IMR-90 (cell line): ENCODE measurements around the gene EPN1. TPM values are rescaled to one million over a fixed set of nuclear protein-coding genes. Genes with fewer than 3 reads are reported as not detected.

Experiments used
- ATAC-seq: fragments of 200-7000 bp; cut with Tn5 transposase; 2 replicates; pipeline ENCODE4 v1.9.1; 2020; ENCODE audit warnings: low read depth, mild to moderate bottlenecking, moderate library complexity
- BruUV-seq: library from RNA; stranded (reverse); fragments of 400-500 nt; replicated peaks from 2 replicates; lab custom pipeline; 2021; lab: Mats Ljungman, UMichigan
- CTCF ChIA-PET: fragments of 300-600 bp; formaldehyde crosslinking; extraction: SDS; loops from one replicate; lab custom pipeline; 2021; ENCODE audit warnings: antibody characterized with exemption; lab: Yijun Ruan, JAX
- POLR2A ChIA-PET: fragments of 300-600 bp; sonication (Branson Sonifier 250); formaldehyde crosslinking; loops from one replicate; lab custom pipeline; 2022; ENCODE audit warnings: antibody characterized with exemption; ENCODE audit not compliant: unreplicated experiment; lab: Charles Lee
- DNase-seq: peaks from one replicate; pipeline ENCODE4 v3.0.0; 2013
- H2AFZ ChIP-seq: replicated peaks from 2 replicates; pipeline ENCODE3; 2013; ENCODE audit warnings: low read length, mild to moderate bottlenecking; ENCODE audit not compliant: poor library complexity
- H2AK5ac ChIP-seq: 2 replicates; pipeline ENCODE4 v1.6.1; 2013; ENCODE audit warnings: low read depth, low read length, inconsistent platforms
- H2AK9ac ChIP-seq: replicated peaks from 2 replicates; pipeline ENCODE3; 2013; ENCODE audit warnings: mild to moderate bottlenecking, low read depth, low read length, moderate library complexity; ENCODE audit not compliant: poor library complexity
- H2BK120ac ChIP-seq: 2 replicates; pipeline ENCODE4 v1.6.1; 2013; ENCODE audit warnings: low read depth, low read length, inconsistent platforms
- H2BK15ac ChIP-seq: 3 replicates; pipeline ENCODE4 v1.6.1; 2013; ENCODE audit warnings: low read depth, low read length, inconsistent platforms
- H2BK20ac ChIP-seq: 2 replicates; pipeline ENCODE4 v1.6.1; 2013; ENCODE audit warnings: low read depth, mild to moderate bottlenecking, inconsistent platforms, low read length, moderate library complexity
- H2BK5ac ChIP-seq: 2 replicates; pipeline ENCODE4 v1.6.1; 2013; ENCODE audit warnings: mild to moderate bottlenecking, low read depth, low read length, inconsistent platforms; ENCODE audit not compliant: poor library complexity, severe bottlenecking
- H3K14ac ChIP-seq: replicated peaks from 2 replicates; pipeline ENCODE4 v1.6.1; 2013; ENCODE audit warnings: low read depth, low read length, inconsistent platforms
- H3K18ac ChIP-seq: 2 replicates; pipeline ENCODE4 v1.6.1; 2013; ENCODE audit warnings: low read depth, low read length, control low read depth
- H3K23ac ChIP-seq: 2 replicates; pipeline ENCODE4 v1.6.1; 2013; ENCODE audit warnings: low read depth, low read length, inconsistent platforms
- H3K27ac ChIP-seq: 2 replicates; pipeline ENCODE4 v1.5.1; 2013; ENCODE audit warnings: mild to moderate bottlenecking, control low read depth, low read length; ENCODE audit not compliant: insufficient read depth
- H3K27me3 ChIP-seq: 2 replicates; pipeline ENCODE4 v1.6.1; 2013; ENCODE audit warnings: low read length; ENCODE audit not compliant: control insufficient read depth, insufficient read depth
- H3K36me3 ChIP-seq: 2 replicates; pipeline ENCODE4 v1.6.1; 2013; ENCODE audit warnings: low read length, mixed read lengths; ENCODE audit not compliant: control insufficient read depth, insufficient read depth
- H3K4ac ChIP-seq: 2 replicates; pipeline ENCODE4 v1.6.1; 2013; ENCODE audit warnings: low read depth, low read length, inconsistent platforms
- H3K4me1 ChIP-seq: 2 replicates; pipeline ENCODE4 v1.6.1; 2013; ENCODE audit warnings: low read length, mixed read lengths; ENCODE audit not compliant: control insufficient read depth, insufficient read depth
- H3K4me2 ChIP-seq: 2 replicates; pipeline ENCODE4 v1.6.1; 2013; ENCODE audit warnings: low read depth, mild to moderate bottlenecking, control low read depth, low read length, moderate library complexity
- H3K4me3 ChIP-seq: 2 replicates; pipeline ENCODE4 v1.5.1; 2013; ENCODE audit warnings: low read depth, mild to moderate bottlenecking, control low read depth, low read length, moderate library complexity; ENCODE audit not compliant: insufficient read depth
- H3K56ac ChIP-seq: 2 replicates; pipeline ENCODE4 v1.6.1; 2013; ENCODE audit warnings: low read length, inconsistent platforms; ENCODE audit not compliant: insufficient read depth; ENCODE audit errors: extremely low read depth
- H3K79me1 ChIP-seq, 2 experiments: 2 replicates each; pipeline ENCODE4 v1.6.1; 2013; ENCODE audit warnings: low read length in 2 of 2, inconsistent platforms in 1 of 2, low read depth in 1 of 2
- H3K9ac ChIP-seq: 2 replicates; pipeline ENCODE4 v1.6.1; 2013; ENCODE audit warnings: low read depth, low read length, control low read depth
- H3K9me1 ChIP-seq: 2 replicates; pipeline ENCODE4 v1.6.1; 2013; ENCODE audit warnings: low read length, inconsistent platforms; ENCODE audit not compliant: insufficient read depth
- H3K9me3 ChIP-seq: 2 replicates; pipeline ENCODE4 v1.6.1; 2013; ENCODE audit warnings: low read length; ENCODE audit not compliant: control insufficient read depth, insufficient read depth
- H4K20me1 ChIP-seq: 2 replicates; pipeline ENCODE4 v1.6.1; 2013; ENCODE audit warnings: low read length, inconsistent platforms; ENCODE audit not compliant: insufficient read depth
- H4K5ac ChIP-seq: 2 replicates; pipeline ENCODE4 v1.6.1; 2013; ENCODE audit warnings: mild to moderate bottlenecking, low read depth, low read length, control low read depth
- H4K8ac ChIP-seq, 2 experiments: 2 replicates each; pipeline ENCODE4 v1.6.1; 2013; ENCODE audit warnings: low read depth in 2 of 2, low read length in 2 of 2, control low read depth in 1 of 2, inconsistent platforms in 1 of 2
- H4K91ac ChIP-seq: 2 replicates; pipeline ENCODE4 v1.6.1; 2013; ENCODE audit warnings: low read depth, low read length, inconsistent platforms; ENCODE audit not compliant: insufficient read depth
- MAFK ChIP-seq: IDR thresholded peaks from 2 replicates; pipeline ENCODE4 v1.6.1; 2012; ENCODE audit warnings: low read depth, low read length, improper control_type of control experiment
- RFX5 ChIP-seq: IDR thresholded peaks from 2 replicates; pipeline ENCODE4 v1.8.0; 2012; ENCODE audit warnings: low read depth, mild to moderate bottlenecking, low read length, moderate library complexity
- WGBS, 2 experiments: methylation state at CpG; one replicate each; pipeline versions ENCODE4 v1.1.5 to v1.1.7; 2013; ENCODE audit warnings: missing lambda C conversion rate in 2 of 2; ENCODE audit not compliant: insufficient read length in 1 of 2; ENCODE audit errors: extremely low coverage in 2 of 2; 5-methylcytosine and 5-hydroxymethylcytosine counted together
- dilution Hi-C: fragments of 300-500 bp; cut with HindIII; formaldehyde crosslinking; loops from one replicate; pipeline ENCODE4 v1.14.3; 2018; ENCODE audit warnings: low sequenced_read_pairs; ENCODE audit not compliant: unreplicated experiment
- in situ Hi-C: fragments of 300-500 bp; cut with MboI; formaldehyde crosslinking; loops from 3 replicates; pipeline ENCODE4 v1.14.3; 2019; ENCODE audit warnings: low sequenced_read_pairs, inconsistent platforms, mixed read lengths
- intact Hi-C: fragments of 100-400 bp; cut with micrococcal nuclease; formaldehyde crosslinking; loops from 2 replicates; pipeline ENCODE4 v1.10.0; 2022
- polyA plus RNA-seq, 3 experiments: library from polyadenylated mRNA; depleted of rRNA; stranded (reverse); fragments of >200 nt; gene quantifications; 2 replicates each; pipeline ENCODE4 v1.2.3, GENCODE V29; 2012; ENCODE audit warnings: low replicate concordance in 1 of 3
- total RNA-seq: library from RNA; depleted of rRNA; stranded (reverse); fragments of >200 nt; gene quantifications from 2 replicates; pipeline ENCODE4 v1.2.3, GENCODE V29; 2012

The EPN1 gene
- total and polyA plus RNA-seq, 2 of the 4 experiments (the other 2 are of a cell fraction): 19.0 to 122 TPM

DNA sequence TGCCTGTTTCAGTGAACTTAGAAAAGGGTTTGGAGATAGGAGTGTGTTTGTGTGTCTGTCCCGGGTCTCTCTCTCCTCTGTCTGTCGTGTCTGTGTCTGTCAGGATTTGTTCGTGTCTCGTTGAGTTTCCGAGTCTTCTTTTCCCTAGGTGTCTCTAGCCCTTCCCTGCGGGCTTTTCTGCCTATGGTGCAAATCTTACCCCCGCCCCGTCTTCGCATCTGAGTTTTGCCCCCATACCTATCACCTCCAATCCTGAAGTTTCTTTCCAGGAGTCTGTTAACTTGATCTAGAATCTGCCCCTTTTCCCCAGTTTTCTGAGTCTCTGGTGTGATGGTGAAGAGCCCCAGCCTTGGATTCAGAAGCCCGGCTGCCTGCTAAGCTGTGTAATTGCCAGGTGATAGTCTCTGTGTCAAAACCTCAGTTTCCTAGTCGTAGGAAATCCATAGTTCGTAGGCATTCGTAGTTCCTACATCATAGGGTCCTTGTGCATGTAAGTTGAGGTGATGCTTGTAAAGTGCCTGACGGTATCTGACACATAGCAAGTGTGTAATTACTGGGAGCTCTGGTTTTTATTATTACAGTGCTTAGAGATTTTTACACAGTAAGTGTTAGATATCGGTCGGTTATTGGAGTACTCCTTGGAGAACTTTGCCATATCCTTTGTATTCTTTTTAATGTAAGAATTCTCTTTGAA is 782 bp downstream of the EPN1 start:
- H3K14ac ChIP-seq: peak overlapping the region; percentile 35
- peak overlapping the region; percentile 28; the same call in 1 of the 2 replicates for H4K5ac ChIP-seq
- WGBS, 2 experiments: 0% methylated on average over 1 of the region's 16 CpGs; no CpG with 5 or more reads in 1 of the 2 experiments
- H3K4me3 ChIP-seq: peak overlapping the region; percentile 80
- TSS peak; percentile 53 for BruUV-seq
- DNase-seq (no peak), ATAC-seq (no peak)
- peak overlapping the region; percentile 67 for H2AK5ac ChIP-seq
- dilution Hi-C loops: no loop called here
- POLR2A ChIA-PET: no interaction called here
- H4K20me1 ChIP-seq: peaks cover 63% of the 10 kb centered on the region
- H3K9me3 ChIP-seq: no peaks in the 10 kb centered on the region
- no peak overlapping the region for H2BK20ac ChIP-seq
- peak overlapping the region; percentile 78 for H3K27ac ChIP-seq
- CTCF ChIA-PET: no interaction called here
- in situ Hi-C loops: loop anchor here (25.0 kb wide), 1 partner anchor 461 kb away; the partner anchor contains the start of gene ZNF444
- H3K36me3 ChIP-seq: peaks cover 38% of the 10 kb centered on the region
- peak overlapping the region; percentile 94 for H2AFZ ChIP-seq
- TF ChIP-seq MAFK (peak; percentile 6; the same call in 1 of the 2 replicates), RFX5 (no peak)
- peak overlapping the region; percentile 75 for H3K4ac ChIP-seq
- H4K8ac ChIP-seq: peak overlapping the region; percentile 47 to 77; a peak in 3 of 4 replicates
- H3K79me1 ChIP-seq: peaks cover 13 to 64% of the 10 kb centered on the region in 2 experiments; a peak in 3 of 4 replicates
- H3K27me3 ChIP-seq: no peaks in the 10 kb centered on the region
- H3K18ac ChIP-seq: no peak overlapping the region
- peak overlapping the region; percentile 43; the same call in 1 of the 2 replicates for H4K91ac ChIP-seq
- no peak overlapping the region for H2BK120ac ChIP-seq
- H3K56ac ChIP-seq: peak overlapping the region; percentile 73
- H3K9me1 ChIP-seq: peaks cover 3% of the 10 kb centered on the region; the same call in 1 of the 2 replicates
- peak overlapping the region; percentile 91 for H2AK9ac ChIP-seq
- H2BK15ac ChIP-seq: no peak overlapping the region
- H2BK5ac ChIP-seq: peak overlapping the region; percentile 85
- intact Hi-C loops: loop anchor here (2.0 kb wide), 1 partner anchor 21 kb away; the partner anchor contains the start of gene U2AF2
- H3K9ac ChIP-seq: peak overlapping the region; percentile 98
- H3K23ac ChIP-seq: peak overlapping the region; percentile 73; the same call in 1 of the 2 replicates
- H3K4me1 ChIP-seq: peaks cover 5% of the 10 kb centered on the region; the same call in 1 of the 2 replicates
- peak overlapping the region; percentile 96 for H3K4me2 ChIP-seq
